KMS-11 (cell line): ENCODE measurements around the gene PLXNA1.

Experiments used
- H2AFZ ChIP-seq: fragments of 200-600 bp; sonication (generic); 2 replicates; pipeline ENCODE4 v1.6.1; 2016; ENCODE audit warnings: antibody characterized with exemption, mixed run types, low read depth
- H3K27ac ChIP-seq: fragments of 200-600 bp; sonication (generic); 2 replicates; pipeline ENCODE4 v1.6.1; 2016; ENCODE audit warnings: mild to moderate bottlenecking, mixed run types
- H3K27me3 ChIP-seq: fragments of 200-600 bp; sonication (generic); 2 replicates; pipeline ENCODE4 v1.6.1; 2017; ENCODE audit warnings: mild to moderate bottlenecking, low read depth, mixed run types, moderate library complexity; ENCODE audit not compliant: insufficient read depth
- H3K36me3 ChIP-seq: fragments of 200-600 bp; sonication (generic); 2 replicates; pipeline ENCODE4 v1.6.1; 2017; ENCODE audit warnings: mild to moderate bottlenecking, mixed run types; ENCODE audit not compliant: insufficient read depth
- H3K4me1 ChIP-seq: fragments of 200-600 bp; sonication (generic); 2 replicates; pipeline ENCODE4 v1.6.1; 2016; ENCODE audit warnings: mild to moderate bottlenecking, low read depth, mixed run types; ENCODE audit not compliant: poor library complexity, severe bottlenecking
- H3K4me2 ChIP-seq: fragments of 200-600 bp; sonication (generic); 2 replicates; pipeline ENCODE4 v1.7.0; 2016; ENCODE audit warnings: mild to moderate bottlenecking, mixed run types
- H3K4me3 ChIP-seq: fragments of 200-600 bp; sonication (generic); IDR thresholded peaks from 2 replicates; pipeline ENCODE4 v1.6.1; 2017; ENCODE audit warnings: low read depth, low read length, mixed read lengths; ENCODE audit not compliant: insufficient read depth
- H3K79me2 ChIP-seq: fragments of 200-600 bp; sonication (generic); 2 replicates; pipeline ENCODE4 v1.6.1; 2016; ENCODE audit warnings: low read depth, mixed run types; ENCODE audit not compliant: insufficient read depth
- H3K9ac ChIP-seq: fragments of 200-600 bp; sonication (generic); 2 replicates; pipeline ENCODE4 v1.6.1; 2016; ENCODE audit warnings: mild to moderate bottlenecking, mixed run types
- H4K20me1 ChIP-seq: fragments of 200-600 bp; sonication (generic); 2 replicates; pipeline ENCODE4 v1.6.1; 2016; ENCODE audit warnings: mild to moderate bottlenecking, mixed run types; ENCODE audit not compliant: insufficient read depth
- TF ChIP-seq, protein P1 (sequence below): fragments of 200-600 bp; sonication (generic); conservative IDR thresholded peaks from 2 replicates; pipeline ENCODE4 v1.6.1; 2017; ENCODE audit warnings: low read depth, mild to moderate bottlenecking, antibody characterized with exemption, low read length, moderate library complexity, mixed read lengths

Gene PLXNA1

DNA sequence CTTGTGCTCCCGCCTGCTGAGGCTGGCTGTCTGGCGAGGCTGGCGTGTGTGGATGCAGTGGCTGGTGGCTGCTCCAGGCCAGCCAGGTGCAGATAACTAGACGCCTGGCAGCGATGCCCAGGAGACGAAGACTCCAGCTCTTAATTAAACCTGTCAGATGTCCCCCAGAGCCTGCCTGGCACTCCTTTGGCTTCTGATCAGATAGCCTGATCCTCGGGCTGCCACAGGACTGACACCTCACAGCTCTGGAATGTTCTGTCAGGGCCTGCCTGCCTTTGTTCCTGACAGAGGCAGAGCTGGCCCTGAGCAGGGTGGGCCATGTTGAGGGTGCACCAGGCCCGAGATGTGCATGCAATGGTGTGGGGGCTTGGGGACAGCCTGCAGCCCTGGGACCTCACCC, 36.5 kb downstream of the PLXNA1 start:
- H3K4me3 ChIP-seq, result no peak overlapping the region
- TF ChIP-seq, protein P1, sequence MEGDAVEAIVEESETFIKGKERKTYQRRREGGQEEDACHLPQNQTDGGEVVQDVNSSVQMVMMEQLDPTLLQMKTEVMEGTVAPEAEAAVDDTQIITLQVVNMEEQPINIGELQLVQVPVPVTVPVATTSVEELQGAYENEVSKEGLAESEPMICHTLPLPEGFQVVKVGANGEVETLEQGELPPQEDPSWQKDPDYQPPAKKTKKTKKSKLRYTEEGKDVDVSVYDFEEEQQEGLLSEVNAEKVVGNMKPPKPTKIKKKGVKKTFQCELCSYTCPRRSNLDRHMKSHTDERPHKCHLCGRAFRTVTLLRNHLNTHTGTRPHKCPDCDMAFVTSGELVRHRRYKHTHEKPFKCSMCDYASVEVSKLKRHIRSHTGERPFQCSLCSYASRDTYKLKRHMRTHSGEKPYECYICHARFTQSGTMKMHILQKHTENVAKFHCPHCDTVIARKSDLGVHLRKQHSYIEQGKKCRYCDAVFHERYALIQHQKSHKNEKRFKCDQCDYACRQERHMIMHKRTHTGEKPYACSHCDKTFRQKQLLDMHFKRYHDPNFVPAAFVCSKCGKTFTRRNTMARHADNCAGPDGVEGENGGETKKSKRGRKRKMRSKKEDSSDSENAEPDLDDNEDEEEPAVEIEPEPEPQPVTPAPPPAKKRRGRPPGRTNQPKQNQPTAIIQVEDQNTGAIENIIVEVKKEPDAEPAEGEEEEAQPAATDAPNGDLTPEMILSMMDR, result no peak
- no peaks in the 10 kb centered on the region for H3K79me2 ChIP-seq
- no peaks in the 10 kb centered on the region for H4K20me1 ChIP-seq
- no peak overlapping the region for H3K4me2 ChIP-seq
- H3K4me1 ChIP-seq, result peaks cover 5% of the 10 kb centered on the region
- no peaks in the 10 kb centered on the region for H3K27me3 ChIP-seq
- no peak overlapping the region for H2AFZ ChIP-seq
- no peak overlapping the region for H3K9ac ChIP-seq
- no peaks in the 10 kb centered on the region; the same call in 1 of the 2 replicates for H3K36me3 ChIP-seq
- H3K27ac ChIP-seq, result no peak overlapping the region

DNA sequence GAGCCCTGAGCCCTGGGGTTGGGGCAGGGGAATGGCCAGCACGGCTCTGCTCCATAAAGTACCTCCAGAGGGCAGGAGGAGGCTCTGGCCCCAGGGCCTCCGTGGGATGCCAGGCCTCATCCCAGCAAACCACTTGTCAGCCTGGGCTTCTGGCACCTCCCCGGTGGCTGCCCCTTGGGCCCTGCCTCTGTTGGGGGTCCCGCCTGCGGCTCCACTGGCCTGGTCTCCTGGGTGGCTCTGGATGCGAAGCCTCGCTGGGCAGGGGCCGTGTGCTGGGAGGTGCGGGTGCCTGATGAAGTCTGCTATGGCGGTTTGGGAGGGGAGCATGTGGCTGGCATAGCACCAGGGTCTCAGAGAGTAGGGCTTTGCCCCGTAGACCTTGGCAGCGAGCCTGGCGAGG, 37.6 kb downstream of the PLXNA1 start:
- H2AFZ ChIP-seq, result no peak overlapping the region
- no peak overlapping the region for H3K4me3 ChIP-seq
- no peaks in the 10 kb centered on the region for H3K79me2 ChIP-seq
- peaks cover 5% of the 10 kb centered on the region for H3K4me1 ChIP-seq
- TF ChIP-seq, protein P1, result no peak
- no peaks in the 10 kb centered on the region for H3K27me3 ChIP-seq
- H3K27ac ChIP-seq, result no peak overlapping the region
- no peaks in the 10 kb centered on the region for H4K20me1 ChIP-seq
- H3K4me2 ChIP-seq, result no peak overlapping the region
- H3K36me3 ChIP-seq, result no peaks in the 10 kb centered on the region; the same call in 1 of the 2 replicates
- no peak overlapping the region for H3K9ac ChIP-seq

DNA sequence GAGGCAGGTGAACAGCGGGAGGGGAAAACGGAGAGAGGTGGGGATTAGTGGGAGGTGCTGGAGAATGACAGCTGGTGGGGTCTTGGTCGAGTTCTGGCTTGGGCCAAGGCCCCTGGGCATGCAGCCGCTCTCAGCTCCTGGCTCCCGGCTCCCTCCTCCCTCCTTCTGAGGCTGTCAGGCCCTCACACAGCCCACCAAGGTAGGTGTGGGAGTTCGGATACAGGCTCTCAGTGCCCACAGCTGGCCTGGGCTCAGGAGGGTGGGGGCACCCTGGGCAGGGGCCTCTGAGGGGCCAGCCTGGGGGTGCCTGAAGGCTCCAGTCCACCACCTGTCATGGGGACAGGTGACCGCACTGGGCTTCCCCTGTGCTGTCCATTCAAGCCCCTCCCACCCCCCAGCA, 39.9 kb downstream of the PLXNA1 start:
- TF ChIP-seq, protein P1, result no peak
- Histone ChIP-seq H3K4me2 (no peak overlapping the region), H3K36me3 (no peaks in the 10 kb centered on the region; the same call in 1 of the 2 replicates), H3K4me1 (peaks cover 5% of the 10 kb centered on the region), H3K79me2 (no peaks in the 10 kb centered on the region), H3K9ac (no peak overlapping the region), H2AFZ (no peak overlapping the region), H3K27me3 (no peaks in the 10 kb centered on the region), H3K27ac (no peak overlapping the region), H4K20me1 (no peaks in the 10 kb centered on the region), H3K4me3 (no peak overlapping the region)

DNA sequence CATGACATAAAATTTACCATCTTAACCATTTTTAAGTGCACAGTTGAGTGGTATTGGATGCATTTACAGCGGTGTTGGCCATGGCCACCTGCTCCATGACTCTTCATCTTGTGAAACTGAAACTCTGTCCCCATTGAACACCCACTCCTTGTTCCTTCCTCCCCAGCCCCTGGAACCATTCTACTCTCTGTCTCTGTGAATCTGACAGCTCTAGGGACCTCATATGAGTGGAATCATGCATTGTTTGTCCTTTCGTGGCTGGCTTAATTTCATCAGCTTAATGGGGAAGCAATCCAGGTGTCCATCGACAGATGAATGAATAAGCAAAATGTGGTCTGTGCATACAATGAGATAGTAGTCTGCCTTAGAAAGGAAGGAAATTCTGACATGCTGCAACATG, 42.5 kb downstream of the PLXNA1 start:
- peaks cover 5% of the 10 kb centered on the region for H3K4me1 ChIP-seq
- H4K20me1 ChIP-seq, result no peaks in the 10 kb centered on the region
- no peak overlapping the region for H3K9ac ChIP-seq
- H3K36me3 ChIP-seq, result no peaks in the 10 kb centered on the region; the same call in 1 of the 2 replicates
- no peaks in the 10 kb centered on the region for H3K79me2 ChIP-seq
- H3K27ac ChIP-seq, result no peak overlapping the region; the same call in 1 of the 2 replicates
- H3K4me2 ChIP-seq, result no peak overlapping the region; the same call in 1 of the 2 replicates
- no peak overlapping the region for H2AFZ ChIP-seq
- H3K27me3 ChIP-seq, result no peaks in the 10 kb centered on the region
- no peak overlapping the region for H3K4me3 ChIP-seq
- TF ChIP-seq, protein P1, result no peak
